ENCODE measurements around the gene CROT. TPM values are rescaled to one million over a fixed set of nuclear protein-coding genes. Genes with fewer than 3 reads are reported as not detected.

The CROT gene
- total RNA-seq, 1 donor from 2014 or later = 18.1 TPM

DNA sequence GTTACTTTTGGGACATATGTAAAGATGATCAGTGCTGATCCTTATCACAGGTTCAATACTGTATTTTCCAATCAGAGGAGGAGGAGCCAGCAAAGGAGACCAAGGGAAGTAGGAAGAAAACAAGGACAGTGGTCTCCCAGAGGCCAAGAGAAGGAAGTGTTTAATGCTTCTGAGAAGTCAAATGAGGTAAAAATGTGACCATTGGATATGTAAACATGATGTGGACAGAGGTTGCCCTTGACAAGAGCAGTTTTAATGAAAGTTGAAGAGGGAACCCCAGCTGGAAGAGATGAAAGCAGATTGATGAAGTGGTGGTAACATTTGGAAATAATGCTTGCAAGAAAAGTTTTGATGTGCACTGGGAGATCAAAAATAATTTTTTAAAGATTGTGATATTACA lies 18.8 kb downstream of the CROT start:
- peaks cover 5% of the 10 kb centered on the region for H3K36me3 Mint-ChIP-seq (ENCODE audit: insufficient read depth)
- H3K4me1 Mint-ChIP-seq (ENCODE audit: low read depth) = no peaks in the 10 kb centered on the region
- TF ChIP-seq CTCF (IDR thresholded peaks at IDR 0.05; ENCODE audit: unreplicated experiment) = no peak
- no peaks in the 10 kb centered on the region for H3K9me3 Mint-ChIP-seq (ENCODE audit: low read depth)
- no peak overlapping the region for H3K4me3 Mint-ChIP-seq (ENCODE audit: low read depth)
- no peaks in the 10 kb centered on the region for H3K27me3 Mint-ChIP-seq
- no peak overlapping the region for H3K27ac Mint-ChIP-seq
- no peak for DNase-seq (ENCODE audit: low spot score, unreplicated experiment)

DNA sequence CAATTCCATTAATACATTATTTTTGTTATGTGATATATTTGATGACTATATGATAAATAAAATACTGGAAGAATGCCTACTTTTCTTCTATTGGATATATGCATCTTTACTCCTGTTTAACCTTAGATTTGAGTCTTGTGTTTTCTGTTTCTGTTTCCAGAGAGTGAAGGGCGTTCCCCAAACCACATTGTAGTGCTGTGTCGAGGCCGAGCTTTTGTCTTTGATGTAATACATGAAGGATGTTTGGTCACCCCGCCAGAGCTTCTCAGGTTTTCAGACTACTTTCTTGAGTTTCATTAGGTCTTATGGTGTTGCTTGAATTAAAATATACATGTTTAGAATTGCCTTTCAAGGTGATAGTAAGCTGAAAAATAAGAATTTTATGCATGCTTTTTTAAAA lies 23.8 kb downstream of the CROT start:
- Mint-ChIP-seq H3K27me3 (no peaks in the 10 kb centered on the region), H3K27ac (no peak overlapping the region), H3K4me1 (ENCODE audit: low read depth) (no peaks in the 10 kb centered on the region), H3K36me3 (ENCODE audit: insufficient read depth) (peaks cover 7% of the 10 kb centered on the region), H3K9me3 (ENCODE audit: low read depth) (no peaks in the 10 kb centered on the region), H3K4me3 (ENCODE audit: low read depth) (no peak overlapping the region)
- no peak for TF ChIP-seq CTCF (IDR thresholded peaks at IDR 0.05; ENCODE audit: unreplicated experiment)
- no peak for DNase-seq (ENCODE audit: low spot score, unreplicated experiment)

DNA sequence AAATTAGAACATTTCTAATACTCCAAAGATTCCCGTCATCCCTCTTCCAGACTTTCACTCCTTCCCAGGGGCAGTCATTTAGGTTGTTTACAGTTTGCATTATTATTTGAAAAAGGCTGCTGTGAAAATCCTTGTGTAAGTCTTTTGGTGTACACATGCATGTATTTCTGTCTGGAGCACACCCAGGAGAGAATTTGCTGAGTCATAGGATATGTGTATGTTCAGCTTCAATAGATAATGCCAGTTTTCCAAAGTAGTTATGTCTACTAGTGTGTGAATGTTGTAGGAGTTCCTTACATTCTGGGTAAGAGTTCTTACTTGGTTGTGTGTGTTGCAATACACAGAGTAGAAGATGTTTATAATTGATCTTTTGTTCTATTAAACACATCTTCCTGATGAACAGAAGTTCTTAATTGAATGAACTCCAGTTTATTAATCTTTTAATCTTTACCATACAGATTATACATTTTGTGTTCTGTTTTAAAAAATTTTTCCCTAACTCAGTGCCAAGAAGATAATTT lies 25.3 kb downstream of the CROT start:
- TF ChIP-seq CTCF (IDR thresholded peaks at IDR 0.05; ENCODE audit: unreplicated experiment) = no peak
- Mint-ChIP-seq H3K27ac (no peak overlapping the region), H3K4me1 (ENCODE audit: low read depth) (no peaks in the 10 kb centered on the region), H3K9me3 (ENCODE audit: low read depth) (no peaks in the 10 kb centered on the region), H3K27me3 (no peaks in the 10 kb centered on the region), H3K4me3 (ENCODE audit: low read depth) (no peak overlapping the region), H3K36me3 (ENCODE audit: insufficient read depth) (peaks cover 7% of the 10 kb centered on the region)
- DNase-seq (ENCODE audit: low spot score, unreplicated experiment) = no peak

DNA sequence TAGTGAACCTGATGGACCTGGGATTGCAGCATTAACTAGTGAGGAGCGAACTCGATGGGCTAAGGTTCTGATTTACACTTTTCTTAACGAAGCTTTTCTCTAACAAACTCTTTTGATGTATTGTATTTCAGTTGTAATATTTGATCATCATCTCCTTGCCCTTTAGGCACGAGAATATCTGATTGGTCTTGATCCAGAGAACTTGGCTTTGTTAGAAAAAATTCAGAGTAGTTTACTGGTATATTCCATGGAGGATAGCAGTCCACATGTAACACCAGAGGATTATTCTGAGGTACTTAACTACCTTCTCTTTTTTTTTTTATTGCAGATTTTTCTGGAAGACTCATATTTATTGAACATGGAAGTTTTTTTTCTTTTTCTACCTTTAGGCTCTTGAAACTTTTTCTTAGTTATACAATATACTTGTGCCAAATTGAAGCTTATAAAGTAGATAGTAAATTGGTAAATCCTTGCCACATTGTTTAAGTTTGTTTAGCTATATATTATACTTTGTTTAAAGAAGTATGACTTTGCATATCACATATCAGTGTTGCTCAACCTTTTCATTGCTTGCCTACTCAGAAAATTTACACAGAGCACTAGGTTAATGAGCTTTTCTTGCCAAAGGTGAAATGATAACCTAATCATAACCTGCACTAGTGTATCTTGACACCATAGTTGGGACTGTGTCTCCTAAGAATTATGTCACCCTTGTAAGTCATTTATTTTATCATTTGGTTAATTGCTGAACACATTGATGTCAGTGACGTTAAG lies 30.4 kb downstream of the CROT start:
- Mint-ChIP-seq H3K27ac (no peak overlapping the region), H3K27me3 (no peaks in the 10 kb centered on the region), H3K36me3 (ENCODE audit: insufficient read depth) (peaks cover 7% of the 10 kb centered on the region), H3K4me3 (ENCODE audit: low read depth) (no peak overlapping the region), H3K4me1 (ENCODE audit: low read depth) (no peaks in the 10 kb centered on the region), H3K9me3 (ENCODE audit: low read depth) (no peaks in the 10 kb centered on the region)
- TF ChIP-seq CTCF (IDR thresholded peaks at IDR 0.05; ENCODE audit: unreplicated experiment) = no peak
- DNase-seq (ENCODE audit: low spot score, unreplicated experiment) = no peak

DNA sequence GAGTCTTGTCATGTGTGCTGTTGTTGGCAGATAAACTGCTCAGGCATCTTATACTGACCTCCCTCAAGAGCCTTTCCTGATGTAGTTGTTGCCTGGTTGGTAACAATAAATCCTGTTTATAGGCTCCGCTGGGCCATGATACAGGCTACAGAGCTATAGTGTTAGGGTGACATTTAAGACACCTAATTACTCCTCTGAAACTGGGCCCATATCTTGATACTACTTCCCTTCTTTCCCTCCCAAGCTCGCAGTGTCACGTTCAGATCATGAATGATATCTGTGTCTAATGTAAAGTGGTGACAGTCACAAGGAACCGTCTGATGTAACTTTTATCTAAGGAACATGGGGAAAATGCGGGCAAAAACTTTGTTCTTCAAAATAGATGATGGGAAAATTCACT lies 35.4 kb downstream of the CROT start:
- Mint-ChIP-seq H3K4me3 (ENCODE audit: low read depth) (no peak overlapping the region), H3K36me3 (ENCODE audit: insufficient read depth) (peaks cover 30% of the 10 kb centered on the region), H3K27me3 (no peaks in the 10 kb centered on the region), H3K4me1 (ENCODE audit: low read depth) (no peaks in the 10 kb centered on the region), H3K9me3 (ENCODE audit: low read depth) (peaks cover 14% of the 10 kb centered on the region), H3K27ac (no peak overlapping the region)
- no peak for DNase-seq (ENCODE audit: low spot score, unreplicated experiment)
- no peak for TF ChIP-seq CTCF (IDR thresholded peaks at IDR 0.05; ENCODE audit: unreplicated experiment)

All from progenitor cell of endocrine pancreas (in vitro differentiated cells).